Measurements from ENCODE around the gene AMOT. TPM values are rescaled to one million over a fixed set of nuclear protein-coding genes. Genes with fewer than 3 reads are reported as not detected.

AMOT gene
- total and polyA plus RNA-seq, 4 donors, result 1.1 to 2.6 (median 1.9) TPM

DNA sequence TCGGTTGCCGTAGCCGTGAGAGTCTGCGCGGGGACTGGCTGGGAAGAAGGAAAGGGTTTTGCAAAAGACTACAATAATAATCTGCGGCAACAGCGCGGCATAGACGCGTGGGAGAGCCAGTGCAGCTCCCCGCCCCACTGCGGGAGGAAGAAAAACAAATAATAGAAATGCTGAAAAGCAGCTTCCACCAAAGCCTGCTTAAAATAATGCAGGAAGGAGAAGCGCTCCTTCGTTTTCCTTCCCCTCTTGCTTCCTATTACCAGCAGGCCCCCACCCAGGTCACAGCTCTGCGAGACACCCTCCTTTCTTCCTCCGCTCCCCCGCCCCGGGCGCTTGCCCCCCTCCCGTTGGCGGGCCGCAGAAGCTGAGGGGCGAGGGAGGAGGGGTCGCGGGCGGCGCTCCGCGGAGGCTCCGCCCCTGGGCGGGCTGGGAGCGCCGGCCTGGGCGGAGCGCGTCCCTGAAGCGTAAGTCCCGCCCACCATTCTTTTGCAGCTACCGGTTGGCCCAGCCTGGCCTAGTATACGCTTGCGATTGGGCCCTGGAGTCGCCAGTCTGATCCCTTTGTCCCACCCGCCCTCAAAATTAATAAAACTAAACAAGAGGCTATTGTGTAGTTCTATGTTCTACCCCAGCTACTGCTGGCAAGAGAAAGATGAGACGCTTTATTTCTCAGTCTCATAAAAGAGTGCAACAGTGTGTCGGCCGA, 636 bp upstream of the AMOT start:
- Histone ChIP-seq H3K36me3 (ENCODE audit: control insufficient read depth in 4 of 4, insufficient read depth in 3 of 4, low read depth in 1 of 4, low read length in 3 of 4) (no peaks in the 10 kb centered on the region), H3K9ac (ENCODE audit: low read depth in 1 of 2, low read length in 2 of 2) (peak overlapping the region in 1 of 2 donors; percentile 39), H3K4me3 (ENCODE audit: low read depth in 1 of 3, low read length in 3 of 3) (peak overlapping the region; percentile 74 to 91 (median 75)), H3K27ac (ENCODE audit: low read depth in 1 of 2, low read length in 2 of 2) (peak overlapping the region; percentile 56 to 62), H3K4me1 (ENCODE audit: control insufficient read depth in 4 of 4, insufficient read depth in 4 of 4, low read length in 3 of 4) (peaks cover 1 to 13% (median 9%) of the 10 kb centered on the region in 4 donors), H3K27me3 (ENCODE audit: control insufficient read depth in 4 of 4, insufficient read depth in 4 of 4, low read length in 3 of 4) (no peaks in the 10 kb centered on the region), H3K9me3 (ENCODE audit: control insufficient read depth in 4 of 4, low read length in 3 of 4) (no peaks in the 10 kb centered on the region)
- 3% methylated on average over 45 of the region's 46 CpGs for WGBS
- DNase-seq (ENCODE audit: low spot score), result peak; percentile 73
- TF ChIP-seq SP1 (IDR thresholded peaks at IDR 0.05) (peak; percentile 61), FOXA1 (IDR thresholded peaks at IDR 0.05) (no peak)

DNA sequence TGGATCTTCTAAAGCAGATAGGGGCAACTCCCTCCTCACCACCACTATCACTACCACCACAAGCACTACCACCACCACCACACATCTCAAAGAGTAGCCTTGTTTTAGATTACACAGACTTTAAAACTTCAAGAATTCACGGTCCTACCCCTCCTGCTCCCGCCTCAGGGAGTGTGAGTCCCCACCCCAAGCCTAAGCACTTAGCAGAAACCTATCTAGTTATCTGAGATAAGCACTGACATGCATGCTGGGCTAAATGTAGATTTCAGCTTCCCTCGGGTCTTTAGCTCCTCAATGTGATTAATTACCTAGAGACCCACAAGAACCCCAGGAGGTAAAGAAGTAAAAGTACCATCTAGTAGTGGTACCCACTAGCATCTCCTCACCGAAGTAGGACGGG, 775 bp downstream of the AMOT start:
- DNase-seq (ENCODE audit: low spot score), result no peak
- 15% methylated on average over 5 of the region's 5 CpGs for WGBS
- Histone ChIP-seq H3K27ac (ENCODE audit: low read depth in 1 of 2, low read length in 2 of 2) (no peak overlapping the region), H3K9ac (ENCODE audit: low read depth in 1 of 2, low read length in 2 of 2) (no peak overlapping the region), H3K27me3 (ENCODE audit: control insufficient read depth in 4 of 4, insufficient read depth in 4 of 4, low read length in 3 of 4) (no peaks in the 10 kb centered on the region), H3K9me3 (ENCODE audit: control insufficient read depth in 4 of 4, low read length in 3 of 4) (no peaks in the 10 kb centered on the region), H3K4me1 (ENCODE audit: control insufficient read depth in 4 of 4, insufficient read depth in 4 of 4, low read length in 3 of 4) (peaks cover 1 to 13% (median 9%) of the 10 kb centered on the region in 4 donors), H3K4me3 (ENCODE audit: low read depth in 1 of 3, low read length in 3 of 3) (peak overlapping the region; percentile 74 to 91 (median 75)), H3K36me3 (ENCODE audit: control insufficient read depth in 4 of 4, insufficient read depth in 3 of 4, low read depth in 1 of 4, low read length in 3 of 4) (no peaks in the 10 kb centered on the region)
- TF ChIP-seq RAD21 (IDR thresholded peaks at IDR 0.05), result no peak
- TF ChIP-seq ATF3 (IDR thresholded peaks at IDR 0.05), result no peak
- TF ChIP-seq, protein P1, sequence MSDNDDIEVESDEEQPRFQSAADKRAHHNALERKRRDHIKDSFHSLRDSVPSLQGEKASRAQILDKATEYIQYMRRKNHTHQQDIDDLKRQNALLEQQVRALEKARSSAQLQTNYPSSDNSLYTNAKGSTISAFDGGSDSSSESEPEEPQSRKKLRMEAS (IDR thresholded peaks at IDR 0.05), result no peak
- no peak for TF ChIP-seq HNF4G (IDR thresholded peaks at IDR 0.05)
- TF ChIP-seq EGR1 (IDR thresholded peaks at IDR 0.05; ENCODE audit: low read depth in 2 of 2), result no peak
- TF ChIP-seq TAF1 (conservative IDR thresholded peaks at IDR 0.05), result no peak
- no peak for TF ChIP-seq HNF4A (conservative IDR thresholded peaks at IDR 0.05)
- no peak for TF ChIP-seq SP1 (IDR thresholded peaks at IDR 0.05)
- TF ChIP-seq, protein P2, sequence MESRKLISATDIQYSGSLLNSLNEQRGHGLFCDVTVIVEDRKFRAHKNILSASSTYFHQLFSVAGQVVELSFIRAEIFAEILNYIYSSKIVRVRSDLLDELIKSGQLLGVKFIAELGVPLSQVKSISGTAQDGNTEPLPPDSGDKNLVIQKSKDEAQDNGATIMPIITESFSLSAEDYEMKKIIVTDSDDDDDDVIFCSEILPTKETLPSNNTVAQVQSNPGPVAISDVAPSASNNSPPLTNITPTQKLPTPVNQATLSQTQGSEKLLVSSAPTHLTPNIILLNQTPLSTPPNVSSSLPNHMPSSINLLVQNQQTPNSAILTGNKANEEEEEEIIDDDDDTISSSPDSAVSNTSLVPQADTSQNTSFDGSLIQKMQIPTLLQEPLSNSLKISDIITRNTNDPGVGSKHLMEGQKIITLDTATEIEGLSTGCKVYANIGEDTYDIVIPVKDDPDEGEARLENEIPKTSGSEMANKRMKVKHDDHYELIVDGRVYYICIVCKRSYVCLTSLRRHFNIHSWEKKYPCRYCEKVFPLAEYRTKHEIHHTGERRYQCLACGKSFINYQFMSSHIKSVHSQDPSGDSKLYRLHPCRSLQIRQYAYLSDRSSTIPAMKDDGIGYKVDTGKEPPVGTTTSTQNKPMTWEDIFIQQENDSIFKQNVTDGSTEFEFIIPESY (IDR thresholded peaks at IDR 0.05), result no peak
- no peak for TF ChIP-seq RXRA (IDR thresholded peaks at IDR 0.05)

GRCh38 chrX:112837531-112837930, 3.1 kb downstream of the AMOT start:
- H3K27ac ChIP-seq (ENCODE audit: low read depth in 1 of 2, low read length in 2 of 2), result no peak overlapping the region
- 94% methylated on average over 1 of the region's 1 CpG for WGBS
- no peaks in the 10 kb centered on the region for H3K36me3 ChIP-seq (ENCODE audit: control insufficient read depth in 4 of 4, insufficient read depth in 3 of 4, low read depth in 1 of 4, low read length in 3 of 4)
- no peak overlapping the region for H3K4me3 ChIP-seq (ENCODE audit: low read depth in 1 of 3, low read length in 3 of 3)
- no peak for DNase-seq (ENCODE audit: low spot score)
- H3K27me3 ChIP-seq (ENCODE audit: control insufficient read depth in 4 of 4, insufficient read depth in 4 of 4, low read length in 3 of 4), result no peaks in the 10 kb centered on the region
- H3K4me1 ChIP-seq (ENCODE audit: control insufficient read depth in 4 of 4, insufficient read depth in 4 of 4, low read length in 3 of 4), result peaks cover 1 to 13% (median 9%) of the 10 kb centered on the region in 4 donors
- no peaks in the 10 kb centered on the region for H3K9me3 ChIP-seq (ENCODE audit: control insufficient read depth in 4 of 4, low read length in 3 of 4)
- TF ChIP-seq RXRA (IDR thresholded peaks at IDR 0.05), result no peak
- no peak for TF ChIP-seq RAD21 (IDR thresholded peaks at IDR 0.05)
- peak; percentile 59 to 81 for TF ChIP-seq HNF4A (conservative IDR thresholded peaks at IDR 0.05)
- TF ChIP-seq, protein P2 (IDR thresholded peaks at IDR 0.05), result no peak
- no peak overlapping the region for H3K9ac ChIP-seq (ENCODE audit: low read depth in 1 of 2, low read length in 2 of 2)

Data from liver (tissue), 9 donors.